SK-N-MC (cell line): ENCODE measurements around the gene TRABD.

Experiments
- DNase-seq: peaks from one replicate; pipeline ENCODE4 v3.0.0-alpha.2; 2011; ENCODE audit warnings: low read depth, low spot score
- H3K27ac ChIP-seq: fragments of 200-600 bp; sonication (generic); 2 replicates; pipeline ENCODE4 v1.5.1; 2016; ENCODE audit warnings: mixed run types
- H3K36me3 ChIP-seq: fragments of 200-600 bp; sonication (generic); 2 replicates; pipeline ENCODE4 v1.6.1; 2017; ENCODE audit warnings: antibody characterized with exemption, low read length, mixed read lengths; ENCODE audit not compliant: insufficient read depth
- H3K4me3 ChIP-seq: fragments of 200-600 bp; sonication (generic); 2 replicates; pipeline ENCODE4 v1.5.1; 2016
- H3K9ac ChIP-seq: fragments of 200-600 bp; sonication (generic); 2 replicates; pipeline ENCODE4 v1.8.0; 2017; ENCODE audit warnings: mixed run types, mixed read lengths; ENCODE audit not compliant: insufficient read length
- H3K9me3 ChIP-seq: fragments of 200-600 bp; sonication (generic); 2 replicates; pipeline ENCODE4 v1.6.1; 2017; ENCODE audit warnings: low read depth, mild to moderate bottlenecking, antibody characterized with exemption, low read length, moderate library complexity, mixed read lengths
- EZH2 ChIP-seq: fragments of 200-600 bp; sonication (generic); IDR thresholded peaks from one replicate; pipeline ENCODE4 v1.6.1; 2017; ENCODE audit warnings: antibody characterized with exemption
- FOXP2 ChIP-seq: optimal IDR thresholded peaks from 2 replicates; pipeline ENCODE3; 2011; ENCODE audit warnings: mild to moderate bottlenecking, moderate library complexity; ENCODE audit not compliant: insufficient read depth; ENCODE audit errors: extremely low read length, control extremely low read depth
- POLR2AphosphoS5 ChIP-seq: IDR thresholded peaks from 2 replicates; pipeline ENCODE4 v1.6.1; 2012; ENCODE audit warnings: mild to moderate bottlenecking, low read depth, low read length, borderline replicate concordance

TRABD gene

GRCh38 chr22:50226063-50226874 is 40.6 kb downstream of the TRABD start:
- H3K36me3 ChIP-seq, result peaks cover 5% of the 10 kb centered on the region; the same call in 1 of the 2 replicates
- H3K9me3 ChIP-seq, result no peaks in the 10 kb centered on the region
- no peak overlapping the region for H3K4me3 ChIP-seq
- no peak overlapping the region for H3K9ac ChIP-seq
- H3K27ac ChIP-seq, result no peak overlapping the region
- DNase-seq, result no peak
- no peak for TF ChIP-seq POLR2AphosphoS5
- no peak for TF ChIP-seq EZH2
- TF ChIP-seq FOXP2, result no peak

GRCh38 chr22:50226875-50227165 is 41.1 kb downstream of the TRABD start:
- H3K4me3 ChIP-seq, result no peak overlapping the region
- peaks cover 5% of the 10 kb centered on the region; the same call in 1 of the 2 replicates for H3K36me3 ChIP-seq
- no peak overlapping the region for H3K9ac ChIP-seq
- no peak overlapping the region for H3K27ac ChIP-seq
- no peak for DNase-seq
- no peak for TF ChIP-seq EZH2
- TF ChIP-seq FOXP2, result no peak
- no peak for TF ChIP-seq POLR2AphosphoS5
- H3K9me3 ChIP-seq, result no peaks in the 10 kb centered on the region

GRCh38 chr22:50227579-50228215 is 42.0 kb downstream of the TRABD start:
- Histone ChIP-seq H3K9me3 (no peaks in the 10 kb centered on the region), H3K9ac (no peak overlapping the region), H3K36me3 (peaks cover 5% of the 10 kb centered on the region; the same call in 1 of the 2 replicates), H3K4me3 (no peak overlapping the region), H3K27ac (no peak overlapping the region)
- TF ChIP-seq POLR2AphosphoS5 (no peak), EZH2 (no peak), FOXP2 (no peak)
- no peak for DNase-seq

GRCh38 chr22:50228366-50228765 is 42.7 kb downstream of the TRABD start:
- H3K9ac ChIP-seq, result no peak overlapping the region
- H3K27ac ChIP-seq, result no peak overlapping the region
- H3K36me3 ChIP-seq, result 0 out of 2 replicates have a peak, but pooled peaks cover 5% of the 10 kb centered on the region
- H3K4me3 ChIP-seq, result no peak overlapping the region
- no peak for DNase-seq
- H3K9me3 ChIP-seq, result no peaks in the 10 kb centered on the region
- no peak for TF ChIP-seq POLR2AphosphoS5
- TF ChIP-seq EZH2, result no peak
- no peak for TF ChIP-seq FOXP2

GRCh38 chr22:50229370-50229769 is 43.7 kb downstream of the TRABD start:
- Histone ChIP-seq H3K9ac (no peak overlapping the region), H3K36me3 (no peaks in the 10 kb centered on the region), H3K4me3 (no peak overlapping the region), H3K27ac (no peak overlapping the region), H3K9me3 (no peaks in the 10 kb centered on the region)
- DNase-seq, result no peak
- no peak for TF ChIP-seq POLR2AphosphoS5
- no peak for TF ChIP-seq FOXP2
- TF ChIP-seq EZH2, result no peak

GRCh38 chr22:50232481-50233151 is 46.9 kb downstream of the TRABD start:
- Histone ChIP-seq H3K4me3 (no peak overlapping the region), H3K9me3 (no peaks in the 10 kb centered on the region), H3K36me3 (no peaks in the 10 kb centered on the region), H3K9ac (no peak overlapping the region), H3K27ac (no peak overlapping the region)
- DNase-seq, result no peak
- TF ChIP-seq POLR2AphosphoS5, result no peak
- no peak for TF ChIP-seq EZH2
- TF ChIP-seq FOXP2, result no peak

- DNase-seq, result no peak
- H3K9me3 ChIP-seq, result no peaks in the 10 kb centered on the region
- TF ChIP-seq FOXP2 (no peak), POLR2AphosphoS5 (no peak), EZH2 (no peak)
- H3K36me3 ChIP-seq, result no peaks in the 10 kb centered on the region
- no peak overlapping the region for H3K27ac ChIP-seq
- no peak overlapping the region for H3K4me3 ChIP-seq
- no peak overlapping the region for H3K9ac ChIP-seq
Measured at GRCh38 chr22:50233223-50233622, 47.5 kb downstream of the TRABD start.

GRCh38 chr22:50236731-50237409 is 51.2 kb downstream of the TRABD start:
- Histone ChIP-seq H3K27ac (no peak overlapping the region), H3K36me3 (no peaks in the 10 kb centered on the region; the same call in 1 of the 2 replicates), H3K9ac (no peak overlapping the region), H3K9me3 (no peaks in the 10 kb centered on the region), H3K4me3 (no peak overlapping the region)
- TF ChIP-seq FOXP2 (no peak), EZH2 (no peak), POLR2AphosphoS5 (no peak)
- no peak for DNase-seq
